Sigmoid colon (tissue), 7 donors: ENCODE measurements around the gene ATP1B1. TPM values are rescaled to one million over a fixed set of nuclear protein-coding genes. Genes with fewer than 3 reads are reported as not detected.

Experiments used
- DNase-seq: peaks from one replicate; pipeline ENCODE4 v3.0.0-alpha.2; 2019
- H3K27ac ChIP-seq, 4 donors: fragments of 200-600 bp; sonication (generic); one replicate each; pipeline ENCODE4 v1.5.1; 2016 to 2019; ENCODE audit warnings: mild to moderate bottlenecking in 1 of 4
- H3K27me3 ChIP-seq, 3 donors: fragments of 200-600 bp; sonication (generic); one replicate each; pipeline ENCODE4 v1.5.1; 2019; ENCODE audit warnings: mild to moderate bottlenecking in 1 of 3
- H3K36me3 ChIP-seq, 4 donors: fragments of 200-600 bp; sonication (generic); one replicate each; pipeline ENCODE4 v1.5.1; 2016 to 2019
- H3K4me1 ChIP-seq, 4 donors: fragments of 200-600 bp; sonication (generic); one replicate each; pipeline ENCODE4 v1.5.1; 2017 to 2019
- H3K4me3 ChIP-seq, 4 donors: fragments of 200-600 bp; sonication (generic); one replicate each; pipeline ENCODE4 v1.5.1; 2017 to 2019; ENCODE audit warnings: mild to moderate bottlenecking in 2 of 4, moderate library complexity in 1 of 4
- H3K9me3 ChIP-seq, 4 donors: fragments of 200-600 bp in 3 of 4; sonication (generic) in 3 of 4; one replicate each; pipeline versions ENCODE4 v1.5.1 to v1.6.1; 2013 to 2019
- CTCF ChIP-seq, 4 experiments: fragments of 450-650 bp in 3 of 4; fragments of 200-600 bp in 1 of 4; IDR thresholded peaks; one replicate each; pipeline ENCODE4 v1.5.1; 2016 to 2019; ENCODE audit warnings: antibody characterized with exemption in 4 of 4, mild to moderate bottlenecking in 3 of 4, moderate library complexity in 2 of 4
- EP300 ChIP-seq, 4 donors: sonication (generic); formaldehyde crosslinking; IDR thresholded peaks; one replicate each; pipeline ENCODE4 v1.6.1; 2017; ENCODE audit warnings: antibody characterized with exemption in 4 of 4
- POLR2A ChIP-seq, 2 donors: fragments of 450-650 bp; IDR thresholded peaks; one replicate each; pipeline ENCODE4 v1.6.1; 2016; ENCODE audit warnings: antibody characterized with exemption in 2 of 2, mild to moderate bottlenecking in 2 of 2, moderate library complexity in 2 of 2
- POLR2AphosphoS5 ChIP-seq, 4 donors: sonication (generic); formaldehyde crosslinking; IDR thresholded peaks; one replicate each; pipeline ENCODE4 v1.6.1; 2017; ENCODE audit warnings: antibody characterized with exemption in 4 of 4
- WGBS, 2 donors: extraction: QIAGEN DNeasy Blood & Tissue Kit; methylation state at CpG; one replicate each; pipeline ENCODE4 v1.1.7; 2013; 5-methylcytosine and 5-hydroxymethylcytosine counted together
- intact Hi-C: fragments of 100-400 bp; cut with DNase I; formaldehyde crosslinking; loops from one replicate; pipeline ENCODE4 v1.15.1; 2023
- polyA plus RNA-seq, 3 donors: library from polyadenylated mRNA; stranded (reverse); fragments of 200-250 nt; gene quantifications; one replicate each; pipeline ENCODE4 v1.2.3, GENCODE V29; 2013
- total RNA-seq, 4 donors: library from RNA; depleted of rRNA; stranded (reverse); fragments of >200 nt; gene quantifications; one replicate each; pipeline ENCODE4 v1.1.0, GENCODE V29; 2016
- donor health status: healthy with polysubstance abuse.
- donor health status: Bipolar disorder and iron deficiency.
- donor health status: healthy.

The ATP1B1 gene
- total and polyA plus RNA-seq, 7 donors, result 54.7 to 259 (median 102) TPM

GRCh38 chr1:169144941-169145626, 38.6 kb downstream of the ATP1B1 start:
- Histone ChIP-seq H3K9me3 (no peaks in the 10 kb centered on the region), H3K27me3 (no peaks in the 10 kb centered on the region), H3K4me3 (no peak overlapping the region), H3K4me1 (no peaks in the 10 kb centered on the region), H3K36me3 (no peaks in the 10 kb centered on the region), H3K27ac (no peak overlapping the region)
- no peak for TF ChIP-seq POLR2AphosphoS5 (IDR thresholded peaks at IDR 0.05)
- no peak for TF ChIP-seq POLR2A (IDR thresholded peaks at IDR 0.05)
- no peak for TF ChIP-seq EP300 (IDR thresholded peaks at IDR 0.05)
- no peak for TF ChIP-seq CTCF (IDR thresholded peaks at IDR 0.05)
- DNase-seq, result no peak
- intact Hi-C loops, result no loop called here
- WGBS, 2 donors, result 29 to 79% methylated on average over 7 of the region's 7 CpGs

GRCh38 chr1:169146576-169147214, 40.2 kb downstream of the ATP1B1 start:
- DNase-seq, result no peak
- H3K9me3 ChIP-seq, result no peaks in the 10 kb centered on the region
- 88 to 90% methylated on average over 1 of the region's 1 CpG for WGBS, 2 donors
- H3K4me3 ChIP-seq, result no peak overlapping the region
- intact Hi-C loops, result no loop called here
- no peak overlapping the region for H3K27ac ChIP-seq
- TF ChIP-seq CTCF (IDR thresholded peaks at IDR 0.05) (no peak), POLR2AphosphoS5 (IDR thresholded peaks at IDR 0.05) (no peak), POLR2A (IDR thresholded peaks at IDR 0.05) (no peak)
- H3K27me3 ChIP-seq, result no peaks in the 10 kb centered on the region
- H3K4me1 ChIP-seq, result peaks cover 0 to 1% (median 0%) of the 10 kb centered on the region in 4 donors
- no peaks in the 10 kb centered on the region for H3K36me3 ChIP-seq

GRCh38 chr1:169148472-169149252, 42.2 kb downstream of the ATP1B1 start:
- 36 to 68% methylated on average over 5 of the region's 5 CpGs for WGBS, 2 donors
- no peak overlapping the region for H3K27ac ChIP-seq

More at GRCh38 chr1:169148472-169149252, 42.2 kb downstream of the ATP1B1 start:
- Histone ChIP-seq H3K9me3 (no peaks in the 10 kb centered on the region), H3K27me3 (no peaks in the 10 kb centered on the region), H3K36me3 (no peaks in the 10 kb centered on the region), H3K4me1 (peaks cover 0 to 4% (median 0%) of the 10 kb centered on the region in 4 donors), H3K4me3 (no peak overlapping the region)
- TF ChIP-seq POLR2A (IDR thresholded peaks at IDR 0.05) (no peak), EP300 (IDR thresholded peaks at IDR 0.05) (no peak), CTCF (IDR thresholded peaks at IDR 0.05) (no peak), POLR2AphosphoS5 (IDR thresholded peaks at IDR 0.05) (no peak)
- intact Hi-C loops, result no loop called here
- DNase-seq, result no peak
